NCI-H2227 (cell line): ENCODE measurements around the gene TSPAN4.

Experiments
- DNase-seq: peaks from one replicate; lab custom pipeline; 2025; ENCODE audit not compliant: unreplicated experiment; lab: John Stamatoyannopoulos, UW

TSPAN4 gene

DNA sequence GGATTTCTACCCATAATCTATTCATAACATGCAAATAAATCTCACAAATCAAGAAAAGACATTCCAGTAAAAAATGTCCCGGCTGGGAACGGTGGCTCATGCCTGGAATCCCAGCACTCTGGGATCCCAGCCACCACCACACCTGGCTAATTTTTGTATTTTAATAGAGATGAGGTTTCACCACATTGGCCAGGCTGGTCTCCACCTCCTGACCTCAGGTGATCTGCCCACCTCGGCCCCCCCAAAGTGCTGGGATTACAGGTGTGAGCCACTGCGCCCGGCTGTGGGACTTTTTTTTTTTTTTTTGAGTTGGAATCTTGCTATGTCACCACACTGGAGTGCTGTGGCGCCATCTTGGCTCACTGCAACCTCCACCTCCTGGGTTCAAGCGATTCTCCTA is 63.3 kb downstream of the TSPAN4 start:
- no peak for DNase-seq

DNA sequence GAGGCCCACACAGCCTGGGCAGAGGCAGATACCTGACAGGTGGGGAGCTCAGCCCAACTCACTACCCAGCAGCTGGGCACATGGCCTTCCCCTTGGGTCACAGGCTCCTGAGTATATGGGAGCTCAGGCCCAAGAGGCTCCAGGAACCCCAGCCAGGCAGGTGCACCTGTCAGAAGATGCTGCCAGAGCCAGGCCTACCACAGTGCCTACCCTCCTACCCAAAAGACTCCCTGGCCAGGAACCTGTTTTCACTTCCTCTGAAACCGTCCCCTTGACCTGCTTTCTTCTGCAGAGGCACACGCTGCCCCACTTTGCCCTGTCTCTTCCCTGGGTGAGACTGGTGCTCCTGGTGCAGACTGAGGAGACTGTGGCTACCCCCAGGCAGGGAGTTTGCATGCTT is 65.0 kb downstream of the TSPAN4 start:
- DNase-seq, result no peak

DNA sequence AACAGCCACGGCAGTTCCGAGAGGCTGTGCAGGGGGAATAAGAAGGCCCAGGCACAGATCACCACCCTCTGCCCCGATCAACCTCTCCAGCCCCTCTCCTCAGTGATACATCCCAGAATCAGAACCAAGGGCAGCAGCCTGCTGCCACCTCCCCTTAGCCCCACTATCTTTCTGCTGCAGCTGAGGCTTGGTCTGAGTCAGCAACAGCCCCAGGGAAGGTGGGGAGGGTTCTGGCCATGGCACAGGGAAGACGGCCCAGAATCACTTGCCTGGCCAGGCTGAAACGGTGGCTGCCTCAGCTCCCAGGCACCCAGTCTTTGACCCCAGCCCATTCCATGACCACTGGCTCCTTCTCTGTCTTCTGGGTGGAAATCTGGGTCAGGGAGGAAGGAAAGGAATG is 65.6 kb downstream of the TSPAN4 start:
- no peak for DNase-seq

DNA sequence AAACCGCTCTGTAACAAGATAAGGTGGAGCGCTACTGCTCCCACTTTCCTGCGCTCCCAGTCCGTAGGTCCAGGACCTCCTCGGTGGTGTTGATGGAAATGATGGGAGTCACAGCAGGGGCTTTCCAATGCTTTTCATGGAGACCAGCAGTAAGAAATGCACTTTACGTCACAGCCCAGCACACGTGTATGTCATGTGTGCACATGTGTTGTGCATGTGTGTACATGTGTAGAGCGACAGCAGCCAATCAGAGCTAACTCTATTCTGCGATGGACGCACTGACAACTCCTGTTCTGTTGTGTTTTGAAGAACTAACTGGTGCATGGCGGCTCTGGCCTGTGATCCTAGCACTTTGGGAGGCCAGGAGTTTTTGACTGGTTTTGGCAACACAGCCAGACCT is 66.8 kb downstream of the TSPAN4 start:
- DNase-seq, result no peak

DNA sequence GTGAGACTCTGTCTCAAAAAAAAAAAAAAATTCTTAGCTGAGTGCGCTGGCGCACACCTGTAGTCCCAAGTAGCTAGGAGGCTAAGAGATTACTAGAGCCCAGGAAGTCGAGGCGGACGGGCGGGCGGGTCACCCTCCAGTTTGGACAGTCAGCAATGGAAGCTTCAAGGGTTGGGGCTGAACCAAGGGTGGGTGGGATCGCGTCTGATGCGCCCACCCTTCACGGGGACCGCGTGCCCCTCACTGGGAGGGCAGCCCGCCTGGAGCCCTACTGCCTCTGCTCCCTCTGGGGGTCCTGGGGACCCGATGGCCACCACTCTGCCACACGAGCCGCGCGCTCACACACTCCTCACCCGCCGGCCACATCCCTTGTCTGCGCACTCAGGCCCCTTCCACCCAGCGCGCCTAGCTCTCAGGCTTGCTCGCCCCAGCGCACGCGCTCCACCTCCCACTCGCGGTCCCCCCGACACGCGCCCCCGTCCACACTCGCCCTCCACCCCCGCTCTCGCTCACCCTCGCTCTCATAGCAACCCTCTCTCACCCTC is 67.5 kb downstream of the TSPAN4 start:
- DNase-seq, result no peak

DNA sequence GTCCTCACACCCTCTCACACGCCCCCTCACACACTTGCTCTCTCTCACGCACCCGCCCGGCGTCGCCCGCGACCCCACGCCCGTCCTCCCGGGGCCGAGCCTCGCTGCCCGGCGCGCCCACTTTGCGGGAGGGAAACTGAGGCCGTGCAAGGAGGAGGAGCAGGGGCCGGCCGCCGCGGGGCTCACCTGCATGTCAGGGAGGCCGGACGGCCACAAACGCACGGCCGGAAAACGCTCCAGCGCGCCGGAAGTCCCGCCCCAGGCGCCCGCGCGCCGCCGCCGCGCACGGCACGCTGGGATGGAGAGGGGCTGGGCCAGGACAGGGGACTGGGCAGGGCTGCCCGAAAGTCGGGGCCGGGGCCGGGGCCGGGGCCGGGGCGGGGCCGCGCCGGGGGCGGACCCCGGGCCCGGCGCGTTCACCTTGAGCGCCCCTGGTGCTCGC is 68.0 kb downstream of the TSPAN4 start, which contains the start of gene CHID1:
TSS of gene CHID1 (minus strand) at position 222 of the 442 bp plus-strand sequence. CDS start 5,994 bp downstream, outside the sequence.
- DNase-seq, result peak; percentile 94

DNA sequence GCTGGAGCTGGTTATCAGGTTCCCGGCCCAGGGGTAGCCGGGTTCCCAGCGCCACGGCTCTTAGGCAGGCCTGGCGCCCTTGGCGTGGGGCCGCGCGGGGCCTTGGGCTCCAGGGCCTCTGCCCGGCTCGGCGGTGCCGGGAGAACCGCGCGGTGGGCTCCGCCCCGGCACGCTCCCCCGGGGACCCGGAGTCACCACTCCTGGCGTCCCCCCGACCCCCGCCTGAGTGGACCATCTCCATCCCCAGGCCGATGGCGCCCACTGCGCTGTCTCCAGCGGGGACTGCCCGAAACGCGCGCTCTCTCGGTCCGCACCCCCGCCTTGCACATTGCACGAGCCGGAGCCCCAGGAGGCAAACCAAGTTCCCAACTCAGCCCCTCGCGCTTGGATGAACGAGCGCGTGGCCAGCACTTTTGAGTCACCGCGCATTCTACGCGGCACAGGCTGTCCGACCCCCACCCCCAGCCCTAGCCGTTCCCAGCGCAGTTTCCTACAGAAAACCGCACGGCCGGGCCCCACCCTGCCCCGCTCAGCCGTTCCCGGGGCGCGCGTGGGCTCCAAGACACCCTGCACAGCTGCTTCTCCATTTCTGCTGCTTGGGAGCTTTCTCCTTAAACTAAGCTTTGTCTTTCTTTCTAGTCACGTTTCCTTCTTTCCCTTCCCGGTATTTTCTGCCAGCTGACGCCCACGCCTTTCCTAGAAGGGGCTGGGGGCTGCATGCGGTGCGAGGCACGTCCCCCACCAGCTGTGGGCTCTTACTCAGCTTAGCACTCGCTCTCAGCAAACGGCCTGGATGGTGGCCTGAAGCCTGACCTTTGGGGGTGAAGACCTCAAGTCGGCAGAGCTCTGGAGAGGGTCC is 68.6 kb downstream of the TSPAN4 start:
- DNase-seq, result peak; percentile 80

DNA sequence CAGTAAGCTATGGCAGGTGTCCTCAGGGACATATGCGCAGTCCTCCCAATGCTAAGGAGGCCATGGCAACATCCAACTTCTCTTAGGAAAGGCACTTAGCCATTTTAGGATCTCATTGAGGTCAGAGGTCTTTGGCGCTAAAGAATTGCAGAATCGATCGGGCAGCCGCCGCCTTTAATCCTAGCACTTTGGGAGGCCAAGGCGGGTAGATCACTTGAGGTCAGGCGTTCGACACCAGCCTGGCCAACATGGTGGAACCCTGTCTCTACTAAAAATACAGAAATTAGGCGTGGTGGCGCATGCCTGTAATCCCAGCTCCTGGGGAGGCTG is 69.2 kb downstream of the TSPAN4 start:
- no peak for DNase-seq

DNA sequence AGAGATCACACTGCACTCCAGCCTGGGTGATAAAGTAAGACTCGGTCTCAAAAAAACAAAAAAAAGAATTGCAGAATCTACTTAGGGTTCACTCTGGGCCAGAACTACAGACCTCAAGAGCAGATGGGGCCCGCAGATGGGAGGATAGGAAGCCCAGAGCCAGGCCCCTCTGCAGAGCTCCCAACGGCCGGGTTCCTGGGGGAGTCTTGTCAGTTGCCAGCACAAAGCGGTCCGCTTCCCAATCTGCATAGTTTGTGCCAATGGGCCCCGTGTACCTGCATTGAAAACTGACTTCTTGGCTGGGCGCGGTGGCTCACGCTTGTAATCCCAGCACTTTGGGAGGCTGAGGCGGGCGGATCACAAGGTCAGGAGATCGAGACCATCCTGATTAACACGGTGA is 69.6 kb downstream of the TSPAN4 start:
- no peak for DNase-seq

DNA sequence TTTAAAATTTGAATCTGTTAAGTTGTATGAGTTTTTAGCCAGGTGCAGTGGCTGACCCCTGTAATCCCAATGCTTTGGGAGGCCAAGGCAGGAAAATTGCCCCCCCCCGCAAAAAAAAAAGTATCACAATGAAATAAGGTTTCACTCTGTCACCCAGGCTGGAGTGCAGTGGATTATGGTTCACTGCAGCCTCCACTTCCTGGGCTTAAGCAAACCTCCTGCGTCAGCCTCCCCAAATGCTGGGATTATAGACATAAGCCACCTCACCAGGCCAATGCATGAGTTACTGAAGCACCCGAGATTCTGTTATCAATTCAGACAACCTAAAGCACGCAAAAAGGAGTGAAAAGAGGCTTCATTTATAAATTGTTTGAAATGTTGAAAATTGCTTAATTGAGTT is 70.4 kb downstream of the TSPAN4 start:
- no peak for DNase-seq

DNA sequence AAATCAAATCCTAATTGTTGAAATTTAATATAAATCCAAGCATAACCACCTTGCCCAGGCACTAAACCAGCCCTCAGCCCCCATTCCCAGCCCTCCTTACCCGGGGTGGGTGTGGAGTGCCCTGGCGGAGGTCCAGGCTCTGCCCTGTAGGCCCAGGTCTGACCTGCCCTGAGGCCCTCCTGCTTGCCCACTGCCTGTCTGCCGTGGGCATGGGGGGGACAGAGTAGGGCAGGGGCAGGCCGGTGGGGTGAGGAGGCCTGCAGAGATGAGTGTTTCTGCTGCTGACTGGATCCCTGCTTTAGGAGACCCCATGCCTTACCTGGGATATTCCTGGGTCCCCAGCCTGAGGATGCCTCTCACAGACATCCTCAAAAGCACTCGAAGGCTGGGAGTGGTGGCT is 71.6 kb downstream of the TSPAN4 start:
- no peak for DNase-seq

DNA sequence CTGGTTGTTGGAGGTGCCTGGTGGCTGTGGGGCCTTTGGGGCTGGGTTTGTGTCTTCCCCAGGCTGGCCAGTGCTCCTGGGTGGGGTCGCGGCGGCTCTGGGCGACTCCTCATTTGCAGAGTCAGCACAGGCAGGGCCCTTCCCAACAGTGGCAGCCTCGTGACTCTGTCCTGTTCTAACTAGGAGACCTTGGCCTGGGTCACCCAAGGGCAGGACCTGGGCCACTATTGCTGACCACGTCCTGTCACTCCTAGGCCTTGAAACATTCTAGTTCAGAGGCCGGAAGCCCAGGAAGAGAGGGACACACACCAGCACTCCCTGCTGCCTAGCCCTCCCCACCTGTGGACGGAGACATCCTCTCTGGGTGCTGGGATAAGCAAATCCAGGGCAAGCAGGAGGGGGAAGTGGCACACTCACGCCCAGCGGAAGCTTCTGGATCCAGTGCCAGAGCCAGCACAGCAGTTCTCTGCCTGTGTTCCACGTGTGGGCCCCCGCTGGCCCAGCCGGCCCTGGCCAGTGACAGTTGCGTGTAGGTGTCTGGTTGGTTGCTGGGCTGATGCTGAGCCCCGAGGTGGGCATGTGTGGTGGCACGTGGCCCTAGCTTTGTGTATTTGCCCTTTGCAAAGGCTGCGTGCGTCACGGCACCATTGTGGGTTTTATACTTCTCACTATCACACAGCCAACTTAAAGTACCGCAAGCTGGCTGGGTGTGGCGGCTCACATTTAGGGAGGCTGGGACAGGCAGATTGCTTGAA is 72.3 kb downstream of the TSPAN4 start:
- no peak for DNase-seq
